ENCODE measurements around the gene FAM118B.

The FAM118B gene

DNA sequence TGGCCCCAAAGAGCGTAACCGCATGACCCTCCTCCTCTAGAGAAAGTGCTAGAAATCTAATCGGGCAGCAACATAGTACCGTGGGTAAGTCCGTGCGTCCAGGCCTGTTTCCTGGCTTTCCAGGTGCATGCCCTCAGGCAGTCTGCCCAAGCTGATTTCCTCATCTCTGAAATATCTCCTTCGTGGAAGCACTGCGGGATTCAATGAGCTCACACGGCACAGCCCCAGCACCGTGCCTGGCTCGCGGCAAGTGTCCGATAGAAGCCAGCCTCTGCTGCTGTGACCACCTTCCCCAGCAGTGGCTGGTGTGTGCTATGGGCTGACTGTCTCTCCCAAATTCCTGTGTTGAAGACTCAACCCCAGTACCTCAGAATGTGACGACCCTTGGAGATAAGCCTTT, 20.8 kb upstream of the FAM118B start:
- peaks cover 5 to 39% (median 36%) of the 10 kb centered on the region in 10 experiments; a peak in 18 of 20 replicates for H3K4me1 ChIP-seq
- H3K9me3 ChIP-seq (replicated peaks in 1 of 11), result peaks cover 0 to 9% (median 7%) of the 10 kb centered on the region in 11 experiments; a peak in 9 of 22 replicates
- H3K27me3 ChIP-seq, result no peaks in the 10 kb centered on the region
- H4K20me1 ChIP-seq, result peaks cover 0 to 96% (median 57%) of the 10 kb centered on the region in 11 experiments; a peak in 18 of 22 replicates
- H3K27ac ChIP-seq, result no peak overlapping the region
- peaks cover 41 to 57% (median 51%) of the 10 kb centered on the region in 11 experiments for H3K36me3 ChIP-seq
- H3K4me2 ChIP-seq, result no peak overlapping the region
- no peak overlapping the region for H3K9ac ChIP-seq
- TF ChIP-seq Cebpa-rat (IDR thresholded peaks at IDR 0.05), result no peak
- H3K4me3 ChIP-seq, result no peak overlapping the region

DNA sequence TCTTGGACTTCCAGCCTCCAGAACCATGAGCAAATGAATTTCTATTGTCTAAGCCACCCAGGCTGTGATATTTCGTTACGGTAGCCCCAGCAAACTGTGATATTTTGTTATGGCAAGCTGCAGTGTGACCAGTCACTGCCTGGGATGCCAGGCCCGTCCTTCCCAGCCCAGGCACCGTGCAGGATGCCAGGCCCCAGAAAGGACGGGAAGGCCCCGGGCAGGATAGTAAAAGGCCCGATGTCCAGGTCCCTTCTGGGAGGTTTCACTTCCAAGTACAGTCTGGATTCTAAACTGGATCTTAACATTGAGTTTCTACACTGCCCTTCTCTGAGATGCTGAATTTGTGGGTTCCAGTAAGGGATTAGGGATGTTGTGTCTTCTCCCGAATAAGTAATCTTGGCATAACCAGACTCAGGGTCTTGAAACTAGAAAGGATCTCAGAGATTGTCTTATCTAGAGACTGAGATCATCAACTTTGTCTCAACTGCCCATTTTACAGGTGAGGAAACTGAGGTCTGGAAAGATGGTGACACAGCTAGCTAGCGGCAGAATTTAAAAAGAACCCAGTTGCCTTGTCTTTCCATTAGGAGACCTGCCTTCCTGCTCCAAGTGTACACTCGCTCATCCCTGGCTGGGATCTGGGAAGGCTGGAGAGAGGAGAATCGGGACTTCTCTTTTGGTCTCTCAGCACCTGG, 20.1 kb upstream of the FAM118B start:
- H3K27ac ChIP-seq, result no peak overlapping the region

DNA sequence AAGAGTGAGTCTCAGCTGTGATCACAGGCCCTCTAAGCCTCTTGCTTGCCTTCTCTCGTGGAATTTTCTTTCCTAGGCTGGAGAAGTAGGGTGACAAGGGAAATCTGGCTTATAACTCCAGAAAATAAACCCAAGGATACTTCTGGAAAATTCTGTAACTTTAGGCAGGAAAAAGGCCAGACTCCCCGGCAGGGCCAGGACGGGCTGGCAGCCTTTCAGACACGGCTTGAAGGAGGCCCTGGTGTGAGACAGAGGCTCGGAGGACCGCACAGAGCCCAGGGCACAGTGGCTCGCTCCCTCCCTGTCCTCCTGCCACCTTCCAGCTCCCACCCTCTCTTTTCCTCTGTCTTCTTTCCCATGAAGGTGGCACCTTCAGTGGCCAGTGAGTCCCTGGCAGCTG, 19.2 kb upstream of the FAM118B start:
- peak overlapping the region in 3 of 11 experiments; percentile 6 to 28 (median 24); a peak in 3 of 22 replicates for H3K9ac ChIP-seq
- no peaks in the 10 kb centered on the region for H3K27me3 ChIP-seq
- peaks cover 55 to 73% (median 67%) of the 10 kb centered on the region in 11 experiments for H3K36me3 ChIP-seq
- H3K4me2 ChIP-seq, result no peak overlapping the region
- no peak for TF ChIP-seq Cebpa-rat (IDR thresholded peaks at IDR 0.05)
- no peak overlapping the region for H3K27ac ChIP-seq
- H4K20me1 ChIP-seq, result peaks cover 0 to 96% (median 52%) of the 10 kb centered on the region in 11 experiments; a peak in 18 of 22 replicates
- H3K4me3 ChIP-seq, result no peak overlapping the region
- peaks cover 0 to 23% (median 20%) of the 10 kb centered on the region in 10 experiments; a peak in 15 of 20 replicates for H3K4me1 ChIP-seq
- peaks cover 7 to 22% (median 12%) of the 10 kb centered on the region in 11 experiments; a peak in 21 of 22 replicates for H3K9me3 ChIP-seq (replicated peaks in 1 of 11)

More for the DNA sequence above, 20.1 kb upstream of the FAM118B start:
- no peak for TF ChIP-seq Cebpa-rat (IDR thresholded peaks at IDR 0.05)
- Histone ChIP-seq H3K27me3 (no peaks in the 10 kb centered on the region), H3K9ac (no peak overlapping the region), H3K4me1 (peaks cover 0 to 32% (median 29%) of the 10 kb centered on the region in 10 experiments; a peak in 15 of 20 replicates), H3K4me2 (no peak overlapping the region), H4K20me1 (peaks cover 0 to 96% (median 52%) of the 10 kb centered on the region in 11 experiments; a peak in 18 of 22 replicates), H3K36me3 (peaks cover 47 to 64% (median 59%) of the 10 kb centered on the region in 11 experiments), H3K4me3 (no peak overlapping the region), H3K9me3 (replicated peaks in 1 of 11) (peaks cover 0 to 15% (median 8%) of the 10 kb centered on the region in 11 experiments; a peak in 10 of 22 replicates)

DNA sequence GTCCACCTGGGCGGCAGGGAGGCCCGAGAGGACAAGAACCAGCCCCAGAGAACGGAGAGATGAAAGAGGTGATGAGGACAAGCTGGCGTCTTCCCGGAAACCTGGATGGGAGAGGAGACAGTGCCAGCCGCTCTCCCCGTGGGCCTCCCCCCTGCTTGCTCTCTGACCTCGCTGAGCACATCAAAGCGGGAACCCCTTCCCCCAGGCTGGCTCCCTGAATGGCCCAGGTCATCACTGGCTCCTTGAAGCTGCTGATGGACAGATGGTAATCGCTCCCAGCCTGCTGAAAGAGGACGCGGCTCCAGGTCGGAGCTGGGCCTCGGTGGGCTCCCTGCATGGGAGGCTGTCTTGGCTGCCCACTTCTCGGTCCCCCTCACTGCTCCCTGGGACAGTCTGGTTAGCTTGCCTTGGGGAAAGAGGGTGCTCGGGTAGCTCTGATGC, 18.5 kb upstream of the FAM118B start:
- H4K20me1 ChIP-seq, result peaks cover 0 to 96% (median 50%) of the 10 kb centered on the region in 11 experiments; a peak in 18 of 22 replicates
- H3K27me3 ChIP-seq, result no peaks in the 10 kb centered on the region
- H3K4me1 ChIP-seq, result peaks cover 0 to 17% (median 13%) of the 10 kb centered on the region in 10 experiments; a peak in 15 of 20 replicates
- TF ChIP-seq Cebpa-rat (IDR thresholded peaks at IDR 0.05), result no peak
- no peak overlapping the region for H3K4me3 ChIP-seq
- H3K9ac ChIP-seq, result 0 out of 22 replicates have a peak overlapping the region, but pooled peaks of 2 of the 11 experiments have one; percentile 2 to 24
- peaks cover 14 to 29% (median 19%) of the 10 kb centered on the region in 11 experiments; a peak in 21 of 22 replicates for H3K9me3 ChIP-seq (replicated peaks in 1 of 11)
- H3K4me2 ChIP-seq, result no peak overlapping the region
- H3K27ac ChIP-seq, result no peak overlapping the region
- H3K36me3 ChIP-seq, result peaks cover 62 to 80% (median 74%) of the 10 kb centered on the region in 11 experiments

DNA sequence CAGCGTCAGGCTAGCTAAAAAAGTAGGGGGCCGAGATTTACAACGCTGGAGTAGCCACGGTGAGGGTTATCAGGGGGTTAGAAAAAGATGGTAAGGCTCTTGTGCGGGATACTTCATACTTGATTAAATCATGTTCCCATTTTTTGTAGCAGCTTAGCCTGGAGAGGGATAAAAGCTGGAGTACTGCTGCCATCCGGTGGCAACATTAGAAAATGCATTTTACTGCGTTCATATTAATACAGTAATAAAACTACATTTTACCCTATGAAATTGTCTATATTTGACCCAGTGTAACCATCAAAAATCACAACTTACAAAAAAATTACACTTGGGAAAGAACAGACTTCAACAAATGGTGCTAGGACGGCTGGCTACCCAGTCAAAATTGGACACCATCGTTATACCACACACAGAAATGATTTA, 17.4 kb upstream of the FAM118B start:
- Histone ChIP-seq H3K27me3 (no peaks in the 10 kb centered on the region), H3K27ac (no peak overlapping the region), H4K20me1 (peaks cover 0 to 95% (median 39%) of the 10 kb centered on the region in 11 experiments; a peak in 17 of 22 replicates), H3K36me3 (peaks cover 73 to 89% (median 85%) of the 10 kb centered on the region in 11 experiments), H3K9ac (no peak overlapping the region), H3K4me2 (no peak overlapping the region), H3K9me3 (replicated peaks in 1 of 11) (peaks cover 18 to 36% (median 25%) of the 10 kb centered on the region in 11 experiments; a peak in 21 of 22 replicates), H3K4me1 (peaks cover 0 to 6% (median 3%) of the 10 kb centered on the region in 10 experiments; a peak in 15 of 20 replicates), H3K4me3 (no peak overlapping the region)
- no peak for TF ChIP-seq Cebpa-rat (IDR thresholded peaks at IDR 0.05)

DNA sequence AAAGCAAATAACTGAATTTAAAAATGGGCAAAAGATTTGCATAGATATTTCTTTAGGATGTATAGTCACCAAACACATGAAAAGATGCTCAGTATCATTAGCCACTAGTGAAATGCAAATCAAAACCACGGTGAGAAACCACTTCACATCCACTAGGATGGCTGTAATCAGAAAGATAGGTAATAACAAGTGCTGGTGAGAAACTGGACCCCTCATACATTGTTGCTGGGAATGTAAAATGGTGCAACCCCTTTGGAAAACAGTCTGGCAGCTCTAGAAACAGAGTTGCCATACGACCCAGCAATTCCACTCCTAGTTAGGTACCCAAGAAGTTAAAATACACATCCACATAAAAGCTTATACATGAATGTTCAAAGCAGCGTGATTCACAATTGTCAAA, 16.5 kb upstream of the FAM118B start:
- H3K4me2 ChIP-seq, result no peak overlapping the region
- no peak for TF ChIP-seq Cebpa-rat (IDR thresholded peaks at IDR 0.05)

DNA sequence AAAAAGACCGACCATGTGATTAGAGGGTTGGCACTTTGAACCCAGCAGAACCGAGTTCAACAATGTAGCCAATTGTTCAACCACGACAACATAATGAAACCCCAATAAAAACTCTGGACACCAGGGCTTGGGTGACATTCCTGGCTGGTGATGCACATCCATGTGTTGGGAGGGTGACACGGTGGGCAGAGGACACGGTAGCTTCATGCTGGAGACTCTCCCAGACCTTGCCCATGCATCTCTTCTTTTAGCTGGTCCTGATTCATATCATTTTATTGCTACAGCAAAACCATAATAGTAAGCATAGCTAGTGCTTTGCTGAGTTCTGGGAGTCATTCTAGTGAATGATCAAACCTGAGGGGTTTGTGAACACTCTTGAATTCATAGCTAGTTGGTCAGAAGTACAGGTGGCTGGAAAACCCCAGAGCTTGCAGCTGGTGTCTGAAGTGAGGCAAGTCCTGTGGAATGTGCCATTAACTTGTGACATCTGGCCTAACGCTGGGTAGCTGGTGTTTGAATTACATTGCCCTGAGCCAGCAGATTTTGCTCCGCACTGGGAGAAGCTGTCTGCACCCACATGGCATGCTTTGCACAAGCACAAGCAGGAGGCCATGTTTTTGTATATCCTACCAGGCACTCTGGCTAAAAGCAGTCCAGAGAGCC, 14.2 kb upstream of the FAM118B start:
- peaks cover 0 to 97% (median 44%) of the 10 kb centered on the region in 11 experiments; a peak in 16 of 22 replicates for H4K20me1 ChIP-seq
- no peak for TF ChIP-seq Cebpa-rat (IDR thresholded peaks at IDR 0.05)
- peaks cover 18 to 36% (median 25%) of the 10 kb centered on the region in 11 experiments; a peak in 21 of 22 replicates for H3K9me3 ChIP-seq (replicated peaks in 1 of 11)

More for the DNA sequence above, 16.5 kb upstream of the FAM118B start:
- Histone ChIP-seq H3K27me3 (no peaks in the 10 kb centered on the region), H3K4me1 (no peaks in the 10 kb centered on the region), H3K27ac (no peak overlapping the region), H3K4me3 (no peak overlapping the region), H3K9me3 (replicated peaks in 1 of 11) (peaks cover 18 to 36% (median 25%) of the 10 kb centered on the region in 11 experiments; a peak in 21 of 22 replicates), H3K36me3 (peaks cover 83 to 97% (median 93%) of the 10 kb centered on the region in 11 experiments), H4K20me1 (peaks cover 0 to 95% (median 34%) of the 10 kb centered on the region in 11 experiments; a peak in 14 of 22 replicates), H3K9ac (no peak overlapping the region)

DNA sequence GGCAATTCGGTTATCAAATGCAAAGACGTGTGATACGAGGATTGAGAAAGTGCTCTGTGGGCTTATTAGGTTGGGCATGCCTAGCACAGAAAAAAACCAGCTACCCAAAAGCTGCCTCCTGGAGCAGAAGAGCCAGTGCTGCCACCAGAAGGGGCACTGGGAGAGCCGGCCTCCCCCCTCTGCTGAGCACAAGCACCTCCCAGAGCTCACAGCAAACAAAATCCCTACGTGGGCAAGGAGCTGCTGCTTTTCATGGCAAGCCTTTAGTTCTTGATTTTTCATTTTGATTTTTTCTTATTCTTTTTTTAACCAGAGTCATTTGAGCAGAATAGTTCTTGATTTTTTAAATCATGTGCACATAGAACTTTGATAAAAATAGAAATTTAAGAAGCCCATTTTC, 12.9 kb upstream of the FAM118B start:
- Histone ChIP-seq H3K9me3 (replicated peaks in 1 of 11) (peaks cover 18 to 36% (median 25%) of the 10 kb centered on the region in 11 experiments; a peak in 21 of 22 replicates), H3K36me3 (peaks cover 88 to 98% (median 94%) of the 10 kb centered on the region in 11 experiments), H3K9ac (no peak overlapping the region), H3K27ac (no peak overlapping the region), H3K27me3 (no peaks in the 10 kb centered on the region), H3K4me3 (no peak overlapping the region), H3K4me1 (no peaks in the 10 kb centered on the region), H3K4me2 (no peak overlapping the region), H4K20me1 (peaks cover 0 to 94% (median 38%) of the 10 kb centered on the region in 11 experiments; a peak in 15 of 22 replicates)
- no peak for TF ChIP-seq Cebpa-rat (IDR thresholded peaks at IDR 0.05)

More for the DNA sequence above, 14.2 kb upstream of the FAM118B start:
- H3K9ac ChIP-seq, result no peak overlapping the region
- H3K27me3 ChIP-seq, result no peaks in the 10 kb centered on the region
- H3K27ac ChIP-seq, result no peak overlapping the region
- H3K4me1 ChIP-seq, result no peaks in the 10 kb centered on the region
- H3K36me3 ChIP-seq, result peaks cover 88 to 98% (median 94%) of the 10 kb centered on the region in 11 experiments
- H3K4me3 ChIP-seq, result no peak overlapping the region
- no peak overlapping the region for H3K4me2 ChIP-seq

Measured in BLaER1 treated with 17β-estradiol and CSF1 and Interleukin-3, amounts not matched to agents 10 nM and 100 nM (cell line).